GM12878 (cell line): ENCODE results near the gene CLTRN. TPM values are rescaled to one million over a fixed set of nuclear protein-coding genes. Genes with fewer than 3 reads are reported as not detected.

Source experiments
- ATAC-seq: fragments of 200-7000 bp; cut with Tn5 transposase; 3 replicates; pipeline ENCODE4 v1.9.1; 2020; ENCODE audit warnings: mild to moderate bottlenecking, moderate library complexity
- BruUV-seq: library from RNA; stranded (reverse); fragments of 400-500 nt; replicated peaks from 2 replicates; lab custom pipeline; 2021; lab: Mats Ljungman, UMichigan
- CTCF ChIA-PET: fragments of 300-600 bp; sonication (Branson Sonifier 250); formaldehyde crosslinking; extraction: SDS; loops from one replicate; lab custom pipeline; 2021; ENCODE audit warnings: inconsistent platforms; lab: Yijun Ruan, JAX
- POLR2A ChIA-PET: fragments of 350-600 bp; formaldehyde crosslinking; extraction: SDS; loops from one replicate; lab custom pipeline; 2021; ENCODE audit warnings: inconsistent platforms; lab: Charles Lee
- RAD21 ChIA-PET: fragments of 300-600 bp; sonication (Branson Sonifier 250); formaldehyde crosslinking; loops from one replicate; lab custom pipeline; 2023; ENCODE audit warnings: antibody characterized with exemption; ENCODE audit not compliant: unreplicated experiment; lab: Charles Lee
- SMC1A ChIA-PET: fragments of 300-600 bp; sonication (Branson Sonifier 250); formaldehyde crosslinking; loops from one replicate; lab custom pipeline; 2023; ENCODE audit not compliant: unreplicated experiment, uncharacterized antibody; lab: Charles Lee
- DNase-seq: peaks from one replicate; pipeline ENCODE4 v3.0.0-alpha.2; 2011; ENCODE audit warnings: low read depth, low spot score
- FAIRE-seq: peaks from 3 replicates; lab custom pipeline; 2011; peaks lifted over from hg19 to GRCh38; lab: Jason Lieb, UNC
- H2AFZ ChIP-seq: 2 replicates; pipeline ENCODE4 v1.6.0; 2011; ENCODE audit warnings: low read depth, low read length, control low read depth; ENCODE audit not compliant: control insufficient read depth
- H3K27ac ChIP-seq: 2 replicates; pipeline ENCODE4 v1.5.1; 2011; ENCODE audit warnings: control low read depth; ENCODE audit not compliant: control insufficient read depth, insufficient read depth
- H3K27me3 ChIP-seq, 2 experiments: replicated peaks in 1 of 2; 2 replicates each; pipeline versions ENCODE4 v1.6.0 to v1.6.1; 2011; ENCODE audit warnings: low read length in 1 of 2; ENCODE audit not compliant: control insufficient read depth in 2 of 2, insufficient read depth in 2 of 2
- H3K36me3 ChIP-seq, 2 experiments: 2 replicates each; pipeline ENCODE4 v1.5.1; 2011; ENCODE audit warnings: low read length in 1 of 2; ENCODE audit not compliant: control insufficient read depth in 2 of 2, insufficient read depth in 2 of 2
- H3K4me1 ChIP-seq: 2 replicates; pipeline ENCODE4 v1.6.1; 2011; ENCODE audit warnings: mild to moderate bottlenecking, low read length, moderate library complexity, mixed read lengths; ENCODE audit not compliant: control insufficient read depth, insufficient read depth
- H3K4me2 ChIP-seq: 2 replicates; pipeline ENCODE4 v1.6.0; 2011; ENCODE audit warnings: control low read depth; ENCODE audit not compliant: control insufficient read depth, insufficient read depth
- H3K4me3 ChIP-seq: fragments of 200-600 bp; sonication (generic); 2 replicates; pipeline ENCODE4 v1.5.1; 2016
- H3K79me2 ChIP-seq: 2 replicates; pipeline ENCODE4 v1.6.0; 2011; ENCODE audit warnings: low read length; ENCODE audit not compliant: control insufficient read depth, insufficient read depth
- H3K9ac ChIP-seq: 2 replicates; pipeline ENCODE4 v1.8.0; 2011; ENCODE audit warnings: low read length, control low read depth, mixed read lengths; ENCODE audit not compliant: control insufficient read depth, insufficient read depth
- H3K9me3 ChIP-seq: replicated peaks from 3 replicates; pipeline ENCODE4 v1.5.1; 2011; ENCODE audit warnings: mild to moderate bottlenecking, low read length; ENCODE audit not compliant: control insufficient read depth, insufficient read depth
- H4K20me1 ChIP-seq: 2 replicates; pipeline ENCODE4 v1.6.0; 2011; ENCODE audit not compliant: control insufficient read depth, insufficient read depth
- ATF2 ChIP-seq: IDR thresholded peaks from 2 replicates; pipeline ENCODE4 v1.6.1; 2012; ENCODE audit warnings: low read length, inconsistent platforms
- BCLAF1 ChIP-seq: fragments of 450-650 bp; IDR thresholded peaks from 2 replicates; pipeline ENCODE4 v1.6.1; 2017; ENCODE audit warnings: antibody characterized with exemption, mild to moderate bottlenecking, moderate library complexity
- CBX5 ChIP-seq: sonication (generic); IDR thresholded peaks from 2 replicates; pipeline ENCODE4 v1.6.1; 2016; ENCODE audit warnings: low read depth, moderate library complexity, mild to moderate bottlenecking, inconsistent platforms
- EGR1 ChIP-seq, 2 experiments: IDR thresholded peaks; 1 replicate in 1 of 2; 2 replicates in 1 of 2; pipeline ENCODE4 v1.6.1; 2011 to 2012; ENCODE audit warnings: low read depth in 2 of 2, low read length in 2 of 2, borderline replicate concordance in 1 of 2, mild to moderate bottlenecking in 1 of 2, moderate library complexity in 1 of 2
- ESRRA ChIP-seq: IDR thresholded peaks from 2 replicates; pipeline ENCODE4 v1.6.1; 2012; ENCODE audit warnings: mild to moderate bottlenecking, low read length, improper control_type of control experiment
- ETV6 ChIP-seq, 2 experiments: fragments of 450-650 bp in 1 of 2; IDR thresholded peaks in 1 of 2; conservative IDR thresholded peaks in 1 of 2; 2 replicates each; pipeline ENCODE4 v1.6.1; 2014; ENCODE audit warnings: antibody characterized with exemption in 1 of 2, borderline replicate concordance in 1 of 2, low read depth in 1 of 2, mild to moderate bottlenecking in 1 of 2, moderate library complexity in 1 of 2
- FOXM1 ChIP-seq: IDR thresholded peaks from 2 replicates; pipeline ENCODE4 v1.6.1; 2012; ENCODE audit warnings: low read depth, mild to moderate bottlenecking, inconsistent platforms, low read length, moderate library complexity
- MEF2A ChIP-seq: IDR thresholded peaks from 2 replicates; pipeline ENCODE4 v1.6.1; 2011; ENCODE audit warnings: low read depth, mild to moderate bottlenecking, low read length, moderate library complexity; ENCODE audit not compliant: insufficient read depth
- MLLT1 ChIP-seq: fragments of 450-650 bp; IDR thresholded peaks from 2 replicates; pipeline ENCODE4 v1.6.1; 2016; ENCODE audit warnings: mild to moderate bottlenecking
- MYB ChIP-seq: fragments of 150-350 bp; IDR thresholded peaks from 2 replicates; pipeline ENCODE4 v1.6.1; 2014; ENCODE audit warnings: mild to moderate bottlenecking, low read depth, low read length, borderline replicate concordance
- NFIC ChIP-seq: IDR thresholded peaks from 2 replicates; pipeline ENCODE4 v1.6.1; 2012; ENCODE audit warnings: low read depth, mild to moderate bottlenecking, inconsistent platforms, low read length, moderate library complexity
- PAX8 ChIP-seq: fragments of 450-650 bp; IDR thresholded peaks from 2 replicates; pipeline ENCODE4 v1.6.1; 2017; ENCODE audit warnings: mild to moderate bottlenecking, moderate library complexity
- SIN3A ChIP-seq: IDR thresholded peaks from 2 replicates; pipeline ENCODE4 v1.6.1; 2012; ENCODE audit warnings: low read depth, low read length, improper control_type of control experiment
- TBL1XR1 ChIP-seq: IDR thresholded peaks from 2 replicates; pipeline ENCODE4 v1.6.1; 2012; ENCODE audit warnings: low read depth, low read length, improper control_type of control experiment
- ZBED1 ChIP-seq: IDR thresholded peaks from 2 replicates; pipeline ENCODE4 v1.6.1; 2016; ENCODE audit warnings: borderline replicate concordance
- WGBS: methylation state at CpG from one replicate; pipeline ENCODE4 v1.1.6; 2016; ENCODE audit warnings: low lambda C conversion rate; ENCODE audit not compliant: insufficient replicate concordance, insufficient coverage; ENCODE audit errors: missing lambda C conversion rate; 5-methylcytosine and 5-hydroxymethylcytosine counted together
- in situ Hi-C: fragments of 300-500 bp; cut with MboI; formaldehyde crosslinking; loops from 9 replicates; pipeline ENCODE4 v1.14.3; 2018; ENCODE audit warnings: mixed read lengths
- intact Hi-C: fragments of 100-400 bp; cut with micrococcal nuclease; formaldehyde crosslinking; loops from one replicate; pipeline ENCODE4 v1.14.2; 2022; ENCODE audit not compliant: unreplicated experiment
- polyA plus RNA-seq, 11 experiments: library from polyadenylated mRNA; depleted of rRNA in 4 of 11; unstranded in 6 of 11; stranded (reverse) in 5 of 11; fragments of >200 nt; fragmentation: Nextera tagmentation in 4 of 11; fragmentation: Illumina TruSeq in 1 of 11; extraction: Ambion mirVana in 4 of 11; extraction: Trizol in 1 of 11; gene quantifications; 1 replicate in 1 of 11; 2 replicates in 10 of 11; pipeline versions ENCODE4 v1.2.1 to v1.2.3, GENCODE V29; 2011 to 2016; ENCODE audit warnings: inconsistent platforms in 2 of 11, missing spikeins in 2 of 11, low read depth in 1 of 11
- total RNA-seq, 4 experiments: library from RNA; depleted of rRNA in 3 of 4; stranded (reverse); fragments of >200 nt in 3 of 4; fragmentation: Illumina TruSeq in 1 of 4; extraction: Trizol in 1 of 4; gene quantifications; 2 replicates each; pipeline versions ENCODE4 v1.2.1 to v1.2.3, GENCODE V29; 2013 to 2021
- TF ChIP-seq, protein P1 (sequence below): fragments of 150-350 bp; IDR thresholded peaks from 2 replicates; pipeline ENCODE4 v1.6.1; 2014; ENCODE audit warnings: mild to moderate bottlenecking, low read depth, low read length

Gene CLTRN
- total and polyA plus RNA-seq, 10 of the 15 experiments (the other 5 are each of a cell fraction or from before 2014, with no cell fraction given) = 0.13 to 0.75 (median 0.27) TPM; not detected in 1

DNA sequence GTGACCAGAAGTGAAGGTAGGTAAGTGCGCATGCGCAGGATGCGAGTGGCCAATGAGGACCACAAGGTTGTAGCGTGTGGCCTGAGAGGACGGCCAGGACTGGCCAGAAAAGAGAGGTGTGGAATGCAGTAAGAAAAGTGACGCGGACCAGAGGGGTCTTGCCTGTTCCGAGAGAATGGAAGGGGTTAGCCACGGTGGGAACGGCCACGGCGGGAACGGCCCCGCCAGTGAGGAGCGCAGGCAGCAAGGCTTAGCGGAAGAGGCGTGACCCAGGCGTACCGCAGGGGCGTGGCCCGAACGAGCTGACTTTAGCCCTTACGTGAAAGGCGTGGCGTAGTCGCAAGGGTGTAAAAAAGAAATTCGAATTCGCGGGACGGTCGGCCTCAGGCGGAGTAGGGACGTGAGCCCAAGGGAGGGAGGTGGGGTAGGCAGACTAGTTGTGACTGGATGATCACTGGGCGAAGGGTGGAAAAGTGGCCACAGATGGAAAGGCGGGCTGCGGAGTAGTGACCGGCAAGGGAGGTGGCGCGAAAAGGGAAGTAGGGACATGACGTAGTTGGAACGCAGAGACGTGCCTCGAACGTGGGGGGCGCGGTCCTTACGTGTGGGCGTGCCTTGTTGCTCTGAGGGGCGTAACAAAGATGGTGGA, 10.4 kb upstream of the CLTRN start:
- peaks cover 28% of the 10 kb centered on the region for H3K79me2 ChIP-seq
- peak; percentile 91 for FAIRE-seq
- ChIA-PET CTCF (no interaction called here), SMC1A (no interaction called here), POLR2A (interaction anchor here (0.6 to 1.6 kb wide), 3 partner anchors 44 to 116 kb away, joined by 3 to 7 read pairs (median 3); no protein-coding TSS in a partner anchor), RAD21 (no interaction called here)
- H3K4me3 ChIP-seq = peak overlapping the region; percentile 81
- H3K27me3 ChIP-seq = no peaks in the 10 kb centered on the region
- H3K4me2 ChIP-seq = peak overlapping the region; percentile 96
- no peaks in the 10 kb centered on the region for H3K9me3 ChIP-seq
- peaks cover 14% of the 10 kb centered on the region for H3K4me1 ChIP-seq
- H2AFZ ChIP-seq = peak overlapping the region; percentile 96
- in situ Hi-C loops = no loop called here
- ATAC-seq = peak; percentile 89
- peak; percentile 94 for DNase-seq
- H4K20me1 ChIP-seq = no peaks in the 10 kb centered on the region; the same call in 1 of the 2 replicates
- peak overlapping the region; percentile 88 for H3K27ac ChIP-seq
- intact Hi-C loops = loop anchor here (5.0 to 10.0 kb wide), 2 partner anchors 117 to 180 kb away; partner anchors contain the start of genes PIR and ZRSR2
- BruUV-seq = TSS peak; percentile 95
- peak overlapping the region; percentile 87 for H3K9ac ChIP-seq
- 2% methylated on average over 49 of the region's 49 CpGs for WGBS
- 0 out of 4 replicates have a peak, but pooled peaks cover 0 to 3% of the 10 kb centered on the region in 2 experiments for H3K36me3 ChIP-seq
- no peak for TF ChIP-seq NFIC
- TF ChIP-seq PAX8 = no peak
- TF ChIP-seq ESRRA = no peak
- TF ChIP-seq, protein P1, sequence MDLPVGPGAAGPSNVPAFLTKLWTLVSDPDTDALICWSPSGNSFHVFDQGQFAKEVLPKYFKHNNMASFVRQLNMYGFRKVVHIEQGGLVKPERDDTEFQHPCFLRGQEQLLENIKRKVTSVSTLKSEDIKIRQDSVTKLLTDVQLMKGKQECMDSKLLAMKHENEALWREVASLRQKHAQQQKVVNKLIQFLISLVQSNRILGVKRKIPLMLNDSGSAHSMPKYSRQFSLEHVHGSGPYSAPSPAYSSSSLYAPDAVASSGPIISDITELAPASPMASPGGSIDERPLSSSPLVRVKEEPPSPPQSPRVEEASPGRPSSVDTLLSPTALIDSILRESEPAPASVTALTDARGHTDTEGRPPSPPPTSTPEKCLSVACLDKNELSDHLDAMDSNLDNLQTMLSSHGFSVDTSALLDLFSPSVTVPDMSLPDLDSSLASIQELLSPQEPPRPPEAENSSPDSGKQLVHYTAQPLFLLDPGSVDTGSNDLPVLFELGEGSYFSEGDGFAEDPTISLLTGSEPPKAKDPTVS = no peak
- TF ChIP-seq BCLAF1 = no peak
- TF ChIP-seq ZBED1 = no peak; the same call in 1 of the 2 replicates
- TF ChIP-seq TBL1XR1 = no peak; the same call in 1 of the 2 replicates
- no peak for TF ChIP-seq MYB
- TF ChIP-seq CBX5 = no peak
- TF ChIP-seq EGR1 (IDR thresholded peaks at IDR 0.05; ENCODE audit: borderline replicate concordance in 1 of 2, low read depth in 2 of 2, low read length in 2 of 2) = no peak
- TF ChIP-seq MEF2A = no peak
- no peak for TF ChIP-seq FOXM1
- TF ChIP-seq ATF2 = no peak
- peak; percentile 87 for TF ChIP-seq MLLT1
- no peak for TF ChIP-seq ETV6 (conservative IDR thresholded peaks at IDR 0.05 in 1 of 2, IDR thresholded peaks at IDR 0.05 in 1 of 2; ENCODE audit: borderline replicate concordance in 1 of 2, low read depth in 1 of 2)
- no peak for TF ChIP-seq SIN3A
